Measurements from ENCODE around the gene PLBD2. TPM values are rescaled to one million over a fixed set of nuclear protein-coding genes. Genes with fewer than 3 reads are reported as not detected.

The PLBD2 gene
- total RNA-seq, 4 donors from 2014 or later, result 36.5 to 57.9 (median 44.7) TPM

GRCh38 chr12:113393749-113394148, 35.4 kb downstream of the PLBD2 start:
- DNase-seq (ENCODE audit: low spot score in 2 of 2), result no peak
- no peak for TF ChIP-seq CTCF (IDR thresholded peaks at IDR 0.05)
- no peak for TF ChIP-seq EP300 (IDR thresholded peaks at IDR 0.05)
- no peak for TF ChIP-seq POLR2A (IDR thresholded peaks at IDR 0.05)
- 85 to 87% methylated on average over 5 of the region's 5 CpGs for WGBS, 2 donors
- peaks cover 0 to 5% (median 0%) of the 10 kb centered on the region in 4 donors for H3K9me3 ChIP-seq
- H3K4me3 ChIP-seq, result no peak overlapping the region
- peaks cover 0 to 44% (median 0%) of the 10 kb centered on the region in 3 donors for H3K36me3 ChIP-seq
- no peak overlapping the region for H3K27ac ChIP-seq
- no peaks in the 10 kb centered on the region for H3K4me1 ChIP-seq
- peaks cover 0 to 1% of the 10 kb centered on the region in 2 donors for H3K27me3 ChIP-seq

- TF ChIP-seq POLR2A (IDR thresholded peaks at IDR 0.05) (no peak), CTCF (IDR thresholded peaks at IDR 0.05) (no peak), EP300 (IDR thresholded peaks at IDR 0.05) (no peak)
- H3K36me3 ChIP-seq, result peaks cover 0 to 30% (median 0%) of the 10 kb centered on the region in 3 donors
- H3K9me3 ChIP-seq, result peaks cover 0 to 5% (median 0%) of the 10 kb centered on the region in 4 donors
- WGBS, 2 donors, result 79 to 82% methylated on average over 5 of the region's 5 CpGs
- H3K27me3 ChIP-seq, result peaks cover 0 to 7% of the 10 kb centered on the region in 2 donors
- no peak overlapping the region for H3K27ac ChIP-seq
- H3K4me1 ChIP-seq, result no peaks in the 10 kb centered on the region
- DNase-seq (ENCODE audit: low spot score in 2 of 2), result no peak
- no peak overlapping the region for H3K4me3 ChIP-seq
These were observed 36.7 kb downstream of the PLBD2 start for GRCh38 chr12:113395119-113395518.

- Histone ChIP-seq H3K4me3 (no peak overlapping the region), H3K4me1 (no peaks in the 10 kb centered on the region), H3K27ac (no peak overlapping the region), H3K9me3 (peaks cover 0 to 5% (median 0%) of the 10 kb centered on the region in 4 donors), H3K36me3 (peaks cover 0 to 19% (median 0%) of the 10 kb centered on the region in 3 donors), H3K27me3 (peaks cover 0 to 7% of the 10 kb centered on the region in 2 donors)
- TF ChIP-seq POLR2A (IDR thresholded peaks at IDR 0.05) (no peak), EP300 (IDR thresholded peaks at IDR 0.05) (no peak), CTCF (IDR thresholded peaks at IDR 0.05) (no peak)
- DNase-seq (ENCODE audit: low spot score in 2 of 2), result no peak
These were observed 37.8 kb downstream of the PLBD2 start for GRCh38 chr12:113396200-113396599.

- TF ChIP-seq EP300 (IDR thresholded peaks at IDR 0.05) (no peak), CTCF (IDR thresholded peaks at IDR 0.05) (no peak), POLR2A (IDR thresholded peaks at IDR 0.05) (no peak)
- peaks cover 0 to 11% (median 0%) of the 10 kb centered on the region in 3 donors for H3K36me3 ChIP-seq
- 49 to 59% methylated on average over 12 to 15 of the region's 16 CpGs for WGBS, 2 donors
- no peak for DNase-seq (ENCODE audit: low spot score in 2 of 2)
- peaks cover 0 to 7% of the 10 kb centered on the region in 2 donors for H3K27me3 ChIP-seq
- no peaks in the 10 kb centered on the region for H3K4me1 ChIP-seq
- H3K4me3 ChIP-seq, result no peak overlapping the region
- peaks cover 0 to 5% (median 0%) of the 10 kb centered on the region in 4 donors for H3K9me3 ChIP-seq
- no peak overlapping the region for H3K27ac ChIP-seq
These were observed 38.6 kb downstream of the PLBD2 start for GRCh38 chr12:113396828-113397496.

- 58 to 59% methylated on average over 10 of the region's 10 CpGs for WGBS, 2 donors
These were observed 39.3 kb downstream of the PLBD2 start for GRCh38 chr12:113397497-113398197.

More at GRCh38 chr12:113397497-113398197, 39.3 kb downstream of the PLBD2 start:
- no peak for DNase-seq (ENCODE audit: low spot score in 2 of 2)
- Histone ChIP-seq H3K27me3 (peaks cover 0 to 7% of the 10 kb centered on the region in 2 donors), H3K27ac (no peak overlapping the region), H3K36me3 (peaks cover 0 to 7% (median 0%) of the 10 kb centered on the region in 3 donors), H3K4me1 (no peaks in the 10 kb centered on the region), H3K9me3 (peaks cover 0 to 5% (median 0%) of the 10 kb centered on the region in 4 donors), H3K4me3 (no peak overlapping the region)
- TF ChIP-seq POLR2A (IDR thresholded peaks at IDR 0.05), result no peak
- TF ChIP-seq EP300 (IDR thresholded peaks at IDR 0.05), result no peak
- TF ChIP-seq CTCF (IDR thresholded peaks at IDR 0.05), result no peak
